ENCODE data around the gene SMYD3.

Gene SMYD3

DNA sequence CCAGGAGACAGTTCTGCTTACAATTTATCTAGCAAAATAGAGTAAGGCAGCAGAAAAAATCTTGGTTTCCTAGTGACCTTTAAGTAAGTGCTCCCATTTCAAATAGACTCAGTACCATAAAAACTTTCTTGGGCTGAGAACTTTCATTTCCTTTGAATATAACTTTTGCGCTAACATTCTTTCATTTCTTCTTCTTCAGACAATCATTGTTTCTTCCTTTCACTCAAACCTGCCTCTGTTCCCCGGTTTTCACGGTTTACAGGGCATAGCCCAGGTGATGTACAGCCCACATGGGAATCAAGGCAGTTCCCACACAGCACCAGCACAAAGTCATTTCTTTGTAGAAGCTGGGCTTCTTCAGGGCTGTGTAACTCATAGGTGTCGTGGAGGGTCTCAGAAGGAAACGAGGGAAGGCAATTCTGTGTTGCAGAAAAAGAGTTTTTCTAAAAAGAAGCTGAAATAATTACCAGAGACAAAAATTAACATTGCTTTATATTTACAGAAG is 611.6 kb downstream of the SMYD3 start:
- H3K9ac ChIP-seq (ENCODE audit: low read depth, low read length, poor library complexity, severe bottlenecking) = no peak overlapping the region
- peaks cover 3% of the 10 kb centered on the region; the same call in 1 of the 2 replicates for H3K9me3 ChIP-seq (ENCODE audit: insufficient read depth, low read depth, low read length)
- no peaks in the 10 kb centered on the region for H3K79me2 ChIP-seq (ENCODE audit: insufficient read depth, low read length)
- H3K36me3 ChIP-seq (ENCODE audit: insufficient read depth, low read length) = peaks cover 6% of the 10 kb centered on the region
- H3K27me3 ChIP-seq (ENCODE audit: insufficient read depth, low read length, poor library complexity, severe bottlenecking) = no peaks in the 10 kb centered on the region
- no peaks in the 10 kb centered on the region for H3K4me1 ChIP-seq (ENCODE audit: insufficient read depth, low read length, poor library complexity, severe bottlenecking)
- TF ChIP-seq CTCF (conservative IDR thresholded peaks at IDR 0.05; ENCODE audit: low read length) = no peak
- TF ChIP-seq EZH2phosphoT487 (IDR thresholded peaks at IDR 0.05; ENCODE audit: borderline replicate concordance) = no peak
- no peaks in the 10 kb centered on the region for H3K9me2 ChIP-seq (replicated peaks; ENCODE audit: low read depth, low read length)
- H4K20me1 ChIP-seq (ENCODE audit: insufficient read depth, low read length, poor library complexity, severe bottlenecking) = no peaks in the 10 kb centered on the region
- H2AFZ ChIP-seq (ENCODE audit: low read length) = no peak overlapping the region
- no peaks in the 10 kb centered on the region for H3F3A ChIP-seq (ENCODE audit: low read depth)
- no peak overlapping the region for H3K4me2 ChIP-seq (ENCODE audit: low read depth, low read length, poor library complexity, severe bottlenecking)
- no peak overlapping the region for H3K4me3 ChIP-seq (ENCODE audit: low read length, poor library complexity, severe bottlenecking)

DNA sequence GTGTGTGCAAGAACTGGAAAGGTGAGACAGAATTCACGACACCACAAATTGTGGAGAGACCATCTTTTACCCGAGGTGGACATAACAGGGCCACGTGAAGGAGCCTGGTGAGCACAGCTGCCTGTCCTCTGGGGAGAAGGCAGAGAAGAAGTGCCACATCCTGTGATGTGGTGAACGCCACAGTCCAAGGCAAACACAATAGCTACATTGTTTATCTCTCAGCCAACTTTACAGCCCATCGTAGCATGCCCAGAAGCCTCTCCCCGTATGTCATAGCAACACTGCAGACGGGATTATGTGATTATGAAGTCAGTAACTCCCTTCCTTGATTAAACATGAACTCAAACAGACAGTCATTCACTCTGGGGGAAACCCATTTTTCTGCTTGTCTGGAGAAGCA is 612.2 kb downstream of the SMYD3 start:
- Histone ChIP-seq H3K4me3 (ENCODE audit: low read length, poor library complexity, severe bottlenecking) (no peak overlapping the region), H3K9me3 (ENCODE audit: insufficient read depth, low read depth, low read length) (peaks cover 3% of the 10 kb centered on the region; the same call in 1 of the 2 replicates), H4K20me1 (ENCODE audit: insufficient read depth, low read length, poor library complexity, severe bottlenecking) (no peaks in the 10 kb centered on the region), H3K36me3 (ENCODE audit: insufficient read depth, low read length) (peaks cover 6% of the 10 kb centered on the region), H3K4me1 (ENCODE audit: insufficient read depth, low read length, poor library complexity, severe bottlenecking) (no peaks in the 10 kb centered on the region), H3K9me2 (replicated peaks; ENCODE audit: low read depth, low read length) (no peaks in the 10 kb centered on the region), H3K27me3 (ENCODE audit: insufficient read depth, low read length, poor library complexity, severe bottlenecking) (no peaks in the 10 kb centered on the region), H3F3A (ENCODE audit: low read depth) (no peaks in the 10 kb centered on the region), H3K4me2 (ENCODE audit: low read depth, low read length, poor library complexity, severe bottlenecking) (no peak overlapping the region), H3K79me2 (ENCODE audit: insufficient read depth, low read length) (no peaks in the 10 kb centered on the region), H3K9ac (ENCODE audit: low read depth, low read length, poor library complexity, severe bottlenecking) (no peak overlapping the region), H2AFZ (ENCODE audit: low read length) (no peak overlapping the region)
- TF ChIP-seq EZH2phosphoT487 (IDR thresholded peaks at IDR 0.05; ENCODE audit: borderline replicate concordance) = no peak
- TF ChIP-seq CTCF (conservative IDR thresholded peaks at IDR 0.05; ENCODE audit: low read length) = no peak

DNA sequence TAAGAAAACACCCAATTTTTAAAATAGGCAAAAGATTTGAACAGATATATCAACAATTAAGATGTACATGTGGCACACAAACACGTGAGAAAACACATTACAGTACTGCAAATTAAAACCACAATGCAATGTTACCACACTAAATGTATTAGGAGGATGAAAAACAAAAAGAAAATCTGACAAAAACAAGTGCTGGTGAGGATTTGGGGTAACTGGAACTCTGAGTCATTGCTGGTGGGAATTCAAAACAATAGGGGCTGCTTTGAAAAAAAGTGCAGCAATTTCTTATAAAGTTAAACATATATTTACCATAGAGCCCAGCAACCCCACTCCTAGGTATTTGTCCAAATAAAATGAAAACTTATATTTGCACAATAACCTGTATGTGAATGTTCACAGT is 614.1 kb downstream of the SMYD3 start:
- Histone ChIP-seq H3K4me1 (ENCODE audit: insufficient read depth, low read length, poor library complexity, severe bottlenecking) (no peaks in the 10 kb centered on the region), H3K79me2 (ENCODE audit: insufficient read depth, low read length) (no peaks in the 10 kb centered on the region), H3K4me3 (ENCODE audit: low read length, poor library complexity, severe bottlenecking) (no peak overlapping the region), H2AFZ (ENCODE audit: low read length) (no peak overlapping the region), H4K20me1 (ENCODE audit: insufficient read depth, low read length, poor library complexity, severe bottlenecking) (no peaks in the 10 kb centered on the region), H3K9me2 (replicated peaks; ENCODE audit: low read depth, low read length) (no peaks in the 10 kb centered on the region), H3K4me2 (ENCODE audit: low read depth, low read length, poor library complexity, severe bottlenecking) (no peak overlapping the region), H3K27me3 (ENCODE audit: insufficient read depth, low read length, poor library complexity, severe bottlenecking) (no peaks in the 10 kb centered on the region), H3K36me3 (ENCODE audit: insufficient read depth, low read length) (no peaks in the 10 kb centered on the region), H3K9me3 (ENCODE audit: insufficient read depth, low read depth, low read length) (peaks cover 3% of the 10 kb centered on the region; the same call in 1 of the 2 replicates), H3K9ac (ENCODE audit: low read depth, low read length, poor library complexity, severe bottlenecking) (no peak overlapping the region), H3F3A (ENCODE audit: low read depth) (no peaks in the 10 kb centered on the region)
- TF ChIP-seq CTCF (conservative IDR thresholded peaks at IDR 0.05; ENCODE audit: low read length) (no peak), EZH2phosphoT487 (IDR thresholded peaks at IDR 0.05; ENCODE audit: borderline replicate concordance) (no peak)

All from Loucy (cell line).